GM12873 (cell line): Measurements from ENCODE around the gene COL23A1.

Experiments
- TF ChIP-seq, protein P1 (sequence below): IDR thresholded peaks from 2 replicates; pipeline ENCODE4 v1.5.1; 2012; ENCODE audit warnings: low read depth, mild to moderate bottlenecking, moderate library complexity, low read length, control low read depth; ENCODE audit not compliant: insufficient read depth; ENCODE audit errors: missing control alignments

Gene COL23A1

DNA sequence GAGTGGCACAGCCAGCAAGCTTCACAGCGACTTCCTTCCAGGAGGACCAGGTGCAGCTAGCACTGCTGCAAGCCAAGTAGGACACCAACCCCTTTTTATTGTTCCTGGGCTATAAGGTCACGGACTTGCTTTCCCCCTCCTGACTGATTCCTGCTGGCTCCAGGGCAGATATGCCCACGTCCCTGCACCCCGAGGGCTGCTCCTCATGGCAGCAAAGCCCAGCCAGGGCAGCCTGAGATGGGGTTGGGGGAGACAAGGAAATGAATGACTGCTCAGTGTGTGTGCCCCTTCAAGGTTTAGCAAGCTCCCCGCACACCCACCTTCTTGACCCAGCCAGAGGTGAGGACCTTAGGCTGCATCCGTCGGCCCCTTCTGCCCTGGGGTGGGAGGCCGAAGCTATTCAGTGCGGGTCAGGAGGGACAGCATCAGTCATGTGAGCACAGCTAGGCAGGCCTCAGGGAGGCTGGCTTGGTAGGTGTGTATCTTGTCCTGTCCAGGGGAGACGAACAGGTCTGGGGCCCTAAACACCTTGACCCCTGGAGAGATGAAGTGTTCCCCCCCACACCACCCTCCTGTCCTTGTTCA is 221.4 kb downstream of the COL23A1 start:
- TF ChIP-seq, protein P1, sequence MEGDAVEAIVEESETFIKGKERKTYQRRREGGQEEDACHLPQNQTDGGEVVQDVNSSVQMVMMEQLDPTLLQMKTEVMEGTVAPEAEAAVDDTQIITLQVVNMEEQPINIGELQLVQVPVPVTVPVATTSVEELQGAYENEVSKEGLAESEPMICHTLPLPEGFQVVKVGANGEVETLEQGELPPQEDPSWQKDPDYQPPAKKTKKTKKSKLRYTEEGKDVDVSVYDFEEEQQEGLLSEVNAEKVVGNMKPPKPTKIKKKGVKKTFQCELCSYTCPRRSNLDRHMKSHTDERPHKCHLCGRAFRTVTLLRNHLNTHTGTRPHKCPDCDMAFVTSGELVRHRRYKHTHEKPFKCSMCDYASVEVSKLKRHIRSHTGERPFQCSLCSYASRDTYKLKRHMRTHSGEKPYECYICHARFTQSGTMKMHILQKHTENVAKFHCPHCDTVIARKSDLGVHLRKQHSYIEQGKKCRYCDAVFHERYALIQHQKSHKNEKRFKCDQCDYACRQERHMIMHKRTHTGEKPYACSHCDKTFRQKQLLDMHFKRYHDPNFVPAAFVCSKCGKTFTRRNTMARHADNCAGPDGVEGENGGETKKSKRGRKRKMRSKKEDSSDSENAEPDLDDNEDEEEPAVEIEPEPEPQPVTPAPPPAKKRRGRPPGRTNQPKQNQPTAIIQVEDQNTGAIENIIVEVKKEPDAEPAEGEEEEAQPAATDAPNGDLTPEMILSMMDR = no peak

DNA sequence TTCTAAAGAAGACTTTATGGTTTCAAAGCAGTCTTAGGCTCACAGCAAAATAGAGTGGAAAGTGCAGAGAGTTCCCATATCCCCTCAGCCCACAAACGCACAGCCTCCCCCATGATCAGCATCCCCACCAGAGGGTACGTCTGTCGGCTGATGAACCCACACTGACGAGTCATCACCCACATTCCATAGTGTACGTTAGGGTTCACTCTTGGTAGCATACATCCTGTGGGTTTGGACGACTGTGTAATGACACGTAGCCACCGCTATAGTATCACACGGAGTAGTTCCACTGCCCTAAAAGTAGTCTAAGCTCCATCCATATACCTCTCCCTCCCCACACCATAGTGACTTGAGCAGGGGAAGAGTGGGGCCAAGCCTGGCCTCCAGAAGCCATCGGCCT is 221.9 kb downstream of the COL23A1 start:
- TF ChIP-seq, protein P1 = no peak

DNA sequence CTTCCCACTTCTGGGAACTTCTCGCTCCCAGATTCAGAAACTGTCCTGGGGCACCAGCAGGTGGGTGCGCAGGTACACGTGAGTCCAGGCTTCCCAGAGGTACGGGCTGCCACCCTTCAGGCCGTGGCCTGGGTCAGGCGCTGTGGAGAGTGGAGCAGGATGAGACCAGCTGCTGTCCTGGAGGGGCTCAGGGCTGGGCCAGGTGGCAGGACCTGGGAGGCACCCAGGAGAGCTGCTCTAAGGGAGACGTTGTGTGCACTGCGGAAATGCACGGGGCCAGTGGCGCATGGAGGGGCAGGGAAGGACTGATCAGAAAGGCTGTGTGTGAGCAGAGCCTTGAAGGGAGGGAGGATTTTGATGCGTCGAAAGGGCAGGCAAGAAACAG is 222.5 kb downstream of the COL23A1 start:
- TF ChIP-seq, protein P1 = no peak

DNA sequence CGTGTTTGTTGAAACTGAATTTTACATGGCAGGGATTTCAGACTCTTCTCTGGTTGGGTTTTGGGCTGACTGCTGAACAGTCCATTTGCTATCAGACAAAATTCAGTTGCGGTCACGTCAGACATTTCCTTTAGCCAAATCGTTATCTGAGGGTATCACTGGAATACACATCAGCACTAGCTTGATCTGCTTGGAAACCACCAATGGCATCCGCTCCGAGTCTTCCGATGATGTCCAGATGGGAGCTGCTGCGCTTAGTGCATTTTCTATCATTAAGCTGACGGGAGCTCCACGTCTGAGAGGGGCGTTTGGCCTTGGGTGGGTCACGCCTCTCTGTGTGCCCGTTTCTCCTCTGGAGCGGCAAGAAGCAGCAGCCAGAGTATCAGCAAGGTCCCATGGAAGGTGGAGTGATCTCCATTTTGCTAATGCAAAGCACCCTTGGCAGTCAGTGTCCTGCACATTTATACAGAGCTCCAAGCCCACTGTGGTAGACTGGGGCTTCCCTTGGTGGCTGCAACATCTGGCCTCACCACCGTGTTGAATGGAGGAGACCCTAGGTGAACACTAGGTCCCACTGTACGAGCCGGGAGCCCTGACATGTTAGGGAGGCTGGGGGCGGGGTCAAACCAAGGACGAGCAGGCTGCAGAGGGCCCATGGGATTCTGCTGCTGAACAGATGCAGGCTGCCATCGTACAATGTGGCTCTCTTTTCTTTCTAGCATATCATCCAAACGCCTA is 223.0 kb downstream of the COL23A1 start:
- TF ChIP-seq, protein P1 = no peak

DNA sequence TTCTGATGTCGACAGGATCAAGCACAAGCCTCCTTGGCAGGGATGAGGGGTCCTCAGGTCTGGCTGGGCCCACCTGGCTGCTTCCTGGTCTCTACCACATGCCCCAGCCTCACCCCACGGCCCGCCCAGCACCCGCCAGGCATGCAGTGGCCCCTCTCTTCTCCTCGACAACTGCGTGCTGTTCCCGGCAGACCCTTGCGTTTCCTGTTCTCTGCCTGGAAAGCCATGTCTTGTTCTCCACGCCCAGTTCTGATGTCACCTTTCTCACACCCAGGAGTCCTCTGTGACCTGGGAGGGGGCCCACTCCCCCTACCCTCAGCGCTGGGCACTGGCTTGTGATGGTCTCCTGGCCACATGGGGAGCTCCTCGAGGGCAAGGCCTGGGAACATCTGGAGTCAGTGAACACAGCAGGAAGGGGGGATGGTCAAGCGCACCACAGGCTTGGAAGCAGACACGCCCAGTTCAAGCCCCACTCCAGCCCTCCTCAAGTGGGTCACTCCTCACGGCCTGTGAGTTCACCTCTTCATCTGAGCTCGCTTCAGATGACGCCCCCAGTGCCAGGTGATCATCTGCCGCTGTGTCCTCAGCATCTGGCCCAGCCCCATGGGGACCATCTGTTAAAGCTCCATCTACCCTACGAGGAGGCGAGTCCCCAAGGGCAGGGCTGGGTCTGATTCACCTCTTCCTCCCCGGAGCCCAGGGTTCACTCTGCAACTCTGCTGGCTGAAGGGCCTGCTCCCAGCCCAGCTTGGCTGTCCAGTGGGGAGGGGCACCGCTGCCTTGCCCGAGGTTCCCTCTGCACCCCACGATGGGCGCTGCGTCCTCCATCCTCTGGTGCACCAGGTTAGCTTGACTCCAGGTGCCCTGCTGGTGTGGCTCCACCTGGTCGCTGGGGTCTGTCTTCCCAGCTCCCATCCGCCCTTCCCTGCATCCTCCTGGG is 224.4 kb downstream of the COL23A1 start:
- TF ChIP-seq, protein P1 = no peak

DNA sequence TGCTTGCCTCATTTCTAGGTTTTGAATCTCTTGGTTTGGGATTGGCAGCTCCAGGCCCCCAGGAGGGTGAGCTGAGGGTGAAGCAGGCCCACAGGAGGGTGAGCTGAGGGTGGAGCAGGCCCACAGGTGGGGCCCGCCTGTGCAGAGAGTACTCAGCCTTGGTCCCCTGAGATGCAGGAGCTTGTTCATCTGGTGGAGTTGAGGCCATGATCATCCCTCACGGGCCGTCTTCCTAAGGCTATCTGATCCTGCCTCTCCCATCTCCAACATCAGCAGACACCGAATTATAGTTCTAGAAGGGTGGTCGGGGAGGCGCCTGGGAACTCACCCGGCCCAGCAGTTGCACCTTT is 225.9 kb downstream of the COL23A1 start:
- TF ChIP-seq, protein P1 = no peak
